ENCODE results near the gene RALBP1.
"Not testable (repeated sequence)": the region's sequence is repeated elsewhere in the genome, so short reads cannot be mapped to it uniquely, and the experiment has no call there.

RALBP1 gene

DNA sequence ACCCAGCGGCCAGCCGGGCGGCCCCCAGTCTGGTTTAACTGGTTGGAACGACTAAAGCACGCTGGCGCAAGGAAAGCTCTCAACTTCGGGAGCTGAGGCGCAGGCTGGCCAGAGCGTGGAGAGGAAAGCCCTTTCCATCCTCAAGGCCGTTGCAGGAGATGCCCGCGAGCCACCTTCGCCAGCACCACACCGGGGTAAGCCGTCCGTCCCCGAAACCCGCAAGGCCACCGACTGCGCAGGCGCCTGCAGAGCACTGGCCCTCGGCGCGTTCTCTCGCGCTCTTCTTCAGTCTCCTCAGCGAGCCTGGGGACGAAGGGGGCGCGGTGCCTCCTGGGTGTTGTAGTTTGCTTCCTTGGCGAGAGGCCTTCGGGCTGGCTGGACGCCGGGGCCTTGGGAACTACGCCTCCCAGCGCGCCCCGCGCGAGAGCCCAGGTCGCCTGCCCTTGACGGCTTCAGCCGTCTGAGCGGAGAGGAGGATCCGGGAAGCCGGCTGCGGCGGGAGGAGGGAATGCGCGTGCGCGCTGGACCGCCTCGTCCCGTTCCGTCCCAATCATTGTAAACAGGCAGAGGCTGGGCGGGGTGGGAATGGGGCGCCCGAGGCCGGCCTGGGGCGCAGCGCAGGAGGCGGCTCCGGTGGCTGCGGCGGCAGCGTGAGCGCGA lies at the start of gene RALBP1:
Gene RALBP1 (plus strand): TSS at position 531 of the 660 bp plus-strand sequence. CDS start 37,533 bp downstream, outside the sequence.
- DNase-seq (ENCODE audit: low spot score), result peak; percentile 96

DNA sequence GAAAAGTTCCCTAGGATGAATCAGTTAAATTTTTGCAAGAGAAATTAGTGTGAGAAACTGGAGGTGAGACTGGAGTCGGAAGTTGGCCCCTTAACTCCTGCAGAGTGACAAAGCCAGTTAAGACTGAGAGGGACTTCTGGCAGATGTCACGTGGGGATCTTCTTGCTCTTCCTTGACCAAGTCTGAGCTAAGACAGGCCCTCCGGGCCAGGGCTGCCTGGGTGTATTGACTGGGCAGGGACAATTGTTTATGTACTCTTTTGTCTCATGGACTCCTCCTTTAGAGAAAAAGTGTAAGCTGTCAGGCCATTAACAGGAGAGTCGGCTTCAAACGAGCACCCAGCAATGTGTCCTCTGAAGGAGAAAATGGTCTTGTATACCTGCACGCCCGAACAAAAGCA lies 48.6 kb upstream of the RALBP1 start:
- no peak for DNase-seq (ENCODE audit: low spot score)

GRCh38 chr18:9428301-9428706 lies 47.0 kb upstream of the RALBP1 start:
- no peak for DNase-seq (ENCODE audit: low spot score)

DNA sequence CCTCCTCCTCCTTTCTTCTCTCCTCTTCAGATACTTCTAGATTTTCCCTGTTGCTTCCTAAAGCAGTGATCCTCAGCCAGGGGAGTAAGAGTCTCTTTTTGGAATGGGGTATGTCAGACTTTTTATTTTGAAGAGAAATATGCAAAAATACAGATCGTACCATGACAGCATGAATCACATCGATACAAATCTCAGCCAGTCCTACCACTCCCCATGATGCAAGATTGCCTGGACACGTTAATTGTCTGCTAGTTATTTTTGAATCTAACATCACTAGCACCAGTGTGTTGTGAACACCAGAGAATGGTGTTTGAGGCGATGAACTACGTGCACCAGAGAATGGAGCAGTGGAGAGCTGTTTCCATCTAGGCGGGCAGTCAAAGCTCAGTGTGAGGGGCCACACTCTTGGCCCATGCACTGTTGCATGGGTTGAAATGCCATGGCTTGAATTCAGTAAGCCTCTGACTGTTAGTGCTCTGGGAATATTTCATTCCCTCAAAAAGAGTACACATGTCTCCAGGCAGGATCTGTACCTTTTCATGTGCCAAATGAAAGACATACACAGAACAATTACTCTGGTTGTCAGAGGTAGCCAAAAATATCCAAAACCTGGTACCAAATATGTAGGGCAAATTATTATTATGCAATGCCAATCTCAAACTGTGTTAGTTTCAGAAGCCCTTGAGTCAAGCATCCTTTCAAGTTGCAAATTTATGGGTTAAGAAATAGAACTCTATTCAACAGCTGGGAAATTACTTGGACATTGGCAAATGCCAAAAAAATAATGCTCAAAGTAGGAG lies 46.3 kb upstream of the RALBP1 start:
- DNase-seq (ENCODE audit: low spot score), result no peak

- DNase-seq (ENCODE audit: low spot score), result no peak
Measured at GRCh38 chr18:9429662-9429993, 45.7 kb upstream of the RALBP1 start.

DNA sequence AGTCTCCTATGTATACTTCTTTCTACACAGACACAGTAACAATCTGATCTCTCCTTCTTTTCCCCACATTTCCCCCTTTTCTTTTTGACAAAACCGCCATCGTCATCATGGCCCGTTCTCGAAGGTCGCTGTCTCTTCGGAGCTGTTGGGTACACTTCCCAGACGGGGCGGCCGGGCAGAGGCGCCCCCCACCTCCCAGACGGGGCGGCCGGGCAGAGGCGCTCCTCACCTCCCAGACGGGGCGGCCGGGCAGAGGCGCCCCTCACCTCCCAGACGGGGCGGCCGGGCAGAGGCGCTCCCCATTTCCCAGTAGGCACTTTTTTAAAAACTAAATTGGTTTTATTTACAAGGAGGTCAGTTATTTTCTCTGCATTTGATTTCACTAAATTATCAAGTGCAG lies 45.0 kb upstream of the RALBP1 start:
- DNase-seq (ENCODE audit: low spot score), result not testable (repeated sequence)

DNA sequence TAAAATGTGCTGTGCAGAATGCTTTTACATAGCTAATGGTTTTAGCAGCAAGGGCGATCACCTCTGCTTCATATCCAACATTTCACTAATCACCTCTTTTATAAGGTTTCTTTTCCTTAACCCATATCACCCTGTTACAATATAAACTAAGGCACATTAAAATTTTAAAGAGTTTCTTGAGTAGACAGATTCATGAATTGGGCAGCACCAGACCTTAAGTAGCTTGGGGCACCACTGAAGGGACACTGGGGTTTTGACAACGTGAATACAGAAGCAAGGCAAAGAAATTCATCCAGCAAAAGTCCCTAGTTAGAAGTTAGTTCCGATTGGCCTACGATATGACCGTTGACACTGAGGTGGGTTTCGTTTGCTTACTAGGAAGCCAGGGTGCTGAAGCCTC lies 44.0 kb upstream of the RALBP1 start:
- no peak for DNase-seq (ENCODE audit: low spot score)

- not testable (repeated sequence) for DNase-seq (ENCODE audit: low spot score)
Measured at GRCh38 chr18:9433122-9433521, 42.2 kb upstream of the RALBP1 start.

DNA sequence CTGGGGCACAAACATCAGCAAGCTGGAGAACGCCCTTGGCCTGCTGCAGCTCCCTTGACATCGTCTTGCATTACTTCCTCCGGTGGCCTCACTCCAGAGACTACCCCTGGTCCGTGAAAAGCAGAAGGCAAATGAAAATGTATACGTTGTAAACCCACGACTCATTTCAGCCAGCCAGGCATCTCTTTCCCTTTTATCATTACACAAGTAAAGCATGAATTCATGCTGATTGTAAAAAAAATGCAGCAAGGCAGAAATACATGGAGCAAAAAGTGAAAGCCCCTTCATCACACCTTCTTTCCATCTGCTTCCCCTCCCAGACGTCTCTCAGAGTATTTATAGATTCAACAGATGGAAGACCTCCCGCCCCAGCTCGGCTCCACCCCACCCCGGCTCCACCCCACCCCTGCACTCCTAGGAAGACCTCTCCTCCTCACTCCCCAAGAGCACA lies 41.6 kb upstream of the RALBP1 start:
- DNase-seq (ENCODE audit: low spot score), result peak; percentile 30

GRCh38 chr18:9434122-9434701 lies 41.1 kb upstream of the RALBP1 start:
- DNase-seq (ENCODE audit: low spot score), result no peak

DNA sequence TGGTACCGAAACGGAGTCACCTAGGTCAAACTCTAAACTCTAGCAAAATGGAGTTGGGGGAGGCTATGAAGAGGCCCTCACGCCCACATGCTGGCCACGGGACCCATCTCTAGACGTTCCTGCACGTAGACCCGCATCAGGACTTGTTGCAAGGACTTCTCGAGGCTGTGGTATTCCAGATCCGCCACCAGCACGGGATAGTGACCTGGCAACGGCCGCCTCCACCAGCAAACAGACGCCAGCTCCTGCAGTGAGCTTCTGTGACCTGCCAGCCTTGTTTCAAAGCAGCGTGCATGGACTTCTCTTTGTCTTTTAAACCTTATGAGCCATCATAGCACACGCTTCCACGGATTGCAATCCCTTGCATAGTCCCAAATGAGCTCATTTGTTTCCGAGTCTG lies 40.3 kb upstream of the RALBP1 start:
- no peak for DNase-seq (ENCODE audit: low spot score)

GRCh38 chr18:9436206-9436929 lies 38.9 kb upstream of the RALBP1 start:
- no peak for DNase-seq (ENCODE audit: low spot score)

DNA sequence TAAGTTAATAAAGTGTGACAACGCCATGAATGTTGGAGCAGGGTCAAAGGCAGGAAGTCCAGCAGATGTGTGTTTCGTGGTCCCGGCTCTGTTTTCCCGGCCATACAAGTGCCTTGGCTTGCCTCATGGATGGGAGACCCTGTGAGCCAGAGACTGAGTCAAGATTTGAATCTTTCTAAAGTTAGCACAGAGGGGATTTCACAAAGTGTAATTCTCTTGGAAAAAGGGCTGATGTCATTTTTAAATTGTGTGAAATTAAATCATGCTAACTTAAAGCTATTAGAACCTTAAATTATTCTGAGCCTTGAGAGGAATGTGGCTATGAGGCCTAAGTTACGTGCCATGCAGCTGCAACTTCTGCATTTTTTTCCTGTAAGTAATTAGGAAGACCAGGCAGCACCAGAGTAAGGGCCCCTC lies 38.3 kb upstream of the RALBP1 start:
- DNase-seq (ENCODE audit: low spot score), result no peak

DNA sequence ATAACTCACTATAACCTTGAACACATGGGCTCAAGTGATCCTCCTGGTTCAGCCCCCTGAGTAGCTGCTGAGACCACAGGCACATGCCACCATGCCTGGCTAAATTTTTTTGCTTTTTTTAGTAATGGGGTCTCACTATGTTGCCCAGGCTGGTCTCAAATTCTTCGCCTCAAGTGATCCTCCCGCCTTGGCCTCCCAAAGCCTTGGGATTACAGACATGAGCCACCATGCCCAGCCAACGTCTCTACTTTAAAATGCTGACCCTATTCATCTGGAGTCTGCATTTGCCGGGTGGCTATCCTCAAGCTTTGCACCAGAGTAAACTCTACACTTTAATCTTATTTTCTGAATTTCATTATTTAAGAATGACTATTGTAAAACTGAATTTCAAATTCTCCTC lies 37.6 kb upstream of the RALBP1 start:
- DNase-seq (ENCODE audit: low spot score), result no peak

DNA sequence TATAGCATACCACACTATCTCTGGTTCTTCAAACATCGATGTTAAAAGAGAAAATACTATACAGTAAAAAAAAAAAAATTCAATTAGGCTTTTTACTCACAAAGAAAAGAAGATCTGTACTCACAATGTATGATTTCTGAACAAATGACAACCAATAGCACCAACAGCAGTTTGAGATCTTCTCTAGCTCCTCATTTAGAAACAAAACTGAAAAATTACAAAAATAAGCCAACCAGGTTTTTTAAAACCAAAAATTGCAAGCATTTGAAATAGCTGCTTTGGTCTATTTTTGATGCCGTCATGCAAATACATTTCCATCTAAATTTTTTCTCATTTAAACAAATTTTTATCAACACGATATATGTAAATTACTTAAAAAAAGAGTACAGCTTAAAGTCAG lies 34.3 kb upstream of the RALBP1 start:
- peak; percentile 30 for DNase-seq (ENCODE audit: low spot score)

DNA sequence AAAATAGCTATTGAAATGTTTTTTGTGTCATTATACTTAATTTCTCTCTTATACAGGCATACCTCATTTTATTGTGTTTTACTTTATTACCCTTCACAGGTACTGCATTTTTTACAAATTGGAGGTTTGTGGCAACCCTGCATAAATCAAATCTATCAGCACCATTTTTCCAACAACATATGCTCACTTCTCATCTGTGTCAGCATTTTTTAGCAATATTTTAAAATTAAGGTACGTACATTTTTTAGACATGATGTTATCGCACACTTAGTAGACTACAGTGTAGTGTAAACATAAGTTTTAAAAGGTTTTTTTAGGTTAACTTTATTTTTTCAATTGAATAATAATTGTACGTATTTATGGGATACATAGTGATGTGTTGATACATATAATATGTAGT lies 30.8 kb upstream of the RALBP1 start:
- no peak for DNase-seq (ENCODE audit: low spot score)

GRCh38 chr18:9446839-9447238 lies 28.5 kb upstream of the RALBP1 start:
- DNase-seq (ENCODE audit: low spot score), result no peak

DNA sequence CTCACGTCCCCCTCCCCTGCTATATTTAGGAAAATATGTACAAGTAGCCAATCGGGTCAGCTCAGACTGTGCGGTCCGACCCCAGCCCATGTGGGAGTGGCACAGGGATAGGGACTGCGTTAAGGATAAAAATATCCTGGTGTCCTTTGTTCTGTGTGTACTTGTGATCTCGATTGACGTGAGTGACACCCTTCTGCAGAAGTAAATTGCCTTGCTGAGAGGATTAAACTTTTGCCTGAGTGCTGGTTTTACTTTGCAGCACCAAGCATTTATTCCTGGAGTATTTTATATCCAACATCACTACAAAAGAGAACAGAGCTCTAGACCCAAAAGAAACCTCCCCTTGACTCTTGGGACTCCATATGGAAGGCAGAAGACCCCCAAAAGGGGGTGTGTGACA lies 28.0 kb upstream of the RALBP1 start:
- no peak for DNase-seq (ENCODE audit: low spot score)

GRCh38 chr18:9449600-9450414 lies 25.5 kb upstream of the RALBP1 start:
- no peak for DNase-seq (ENCODE audit: low spot score)

DNA sequence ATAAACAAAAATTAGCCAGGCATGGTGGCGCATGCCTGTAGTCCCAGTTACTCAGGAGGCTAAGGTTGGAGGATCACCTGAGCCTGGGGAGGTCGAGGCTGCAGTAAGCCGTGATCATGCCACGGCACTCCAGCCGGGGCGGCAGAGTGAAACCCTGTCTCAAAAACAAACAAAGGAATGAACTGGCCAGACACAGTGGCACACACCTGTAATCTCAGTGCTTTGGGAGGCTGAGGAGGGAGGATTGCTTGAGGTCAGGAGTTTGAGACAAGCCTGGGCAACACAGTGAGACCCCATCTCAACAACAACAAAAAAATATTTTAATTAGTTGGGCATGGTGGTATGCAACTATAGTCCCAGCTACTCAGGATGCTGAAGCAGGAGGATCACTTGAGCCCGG lies 24.4 kb upstream of the RALBP1 start:
- not testable (repeated sequence) for DNase-seq (ENCODE audit: low spot score)

GRCh38 chr18:9453283-9453682 lies 22.0 kb upstream of the RALBP1 start:
- no peak for DNase-seq (ENCODE audit: low spot score)
